HG03060 (cell line): ENCODE data around the gene TP53I13.

Experiments used
- ATAC-seq: cut with Tn5 transposase; IDR thresholded peaks from one replicate; pipeline ENCODE4 v1.9.1; 2021; ENCODE audit warnings: low read depth, moderate number of reproducible peaks; ENCODE audit not compliant: unreplicated experiment

TP53I13 gene

DNA sequence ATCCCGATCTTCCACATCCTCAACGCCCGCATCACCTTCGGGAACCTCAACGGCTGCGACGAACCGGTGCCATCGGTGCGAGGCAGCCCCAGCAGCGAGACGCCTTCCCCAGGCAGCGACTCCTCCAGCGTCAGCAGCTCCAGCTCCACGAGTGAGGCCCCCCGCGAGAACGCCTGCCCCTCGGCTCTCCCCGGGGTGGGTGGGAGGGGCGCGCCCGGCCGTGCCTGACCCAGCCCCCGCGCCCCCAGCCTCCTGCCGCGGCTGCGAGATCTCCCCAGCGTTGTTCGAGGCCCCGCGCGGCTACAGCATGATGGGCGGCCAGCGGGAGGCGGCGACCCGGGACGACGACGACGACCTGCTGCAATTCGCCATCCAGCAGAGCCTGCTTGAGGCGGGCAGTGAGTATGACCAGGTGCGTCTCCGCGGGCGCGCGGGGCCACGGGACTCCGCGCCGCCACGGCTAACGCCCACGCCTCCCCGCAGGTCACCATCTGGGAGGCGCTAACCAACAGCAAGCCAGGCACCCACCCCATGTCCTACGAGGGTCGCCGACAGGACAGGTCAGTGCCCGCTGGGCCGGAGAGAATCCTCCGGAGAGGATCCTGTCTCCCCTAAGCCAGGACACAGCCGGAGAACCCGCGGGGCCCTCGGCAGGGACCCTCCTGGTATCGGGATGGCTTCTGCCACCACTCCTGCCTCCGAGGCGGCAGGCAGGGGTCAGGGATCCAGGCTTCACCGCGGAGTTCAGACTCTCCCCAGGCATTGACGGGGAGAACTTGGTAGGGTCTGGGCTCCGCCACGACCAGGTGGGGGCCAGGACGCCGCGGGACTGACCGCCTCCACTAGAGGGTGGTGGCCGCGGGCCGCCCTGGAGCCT, 44.1 kb downstream of the TP53I13 start:
- no peak for ATAC-seq

DNA sequence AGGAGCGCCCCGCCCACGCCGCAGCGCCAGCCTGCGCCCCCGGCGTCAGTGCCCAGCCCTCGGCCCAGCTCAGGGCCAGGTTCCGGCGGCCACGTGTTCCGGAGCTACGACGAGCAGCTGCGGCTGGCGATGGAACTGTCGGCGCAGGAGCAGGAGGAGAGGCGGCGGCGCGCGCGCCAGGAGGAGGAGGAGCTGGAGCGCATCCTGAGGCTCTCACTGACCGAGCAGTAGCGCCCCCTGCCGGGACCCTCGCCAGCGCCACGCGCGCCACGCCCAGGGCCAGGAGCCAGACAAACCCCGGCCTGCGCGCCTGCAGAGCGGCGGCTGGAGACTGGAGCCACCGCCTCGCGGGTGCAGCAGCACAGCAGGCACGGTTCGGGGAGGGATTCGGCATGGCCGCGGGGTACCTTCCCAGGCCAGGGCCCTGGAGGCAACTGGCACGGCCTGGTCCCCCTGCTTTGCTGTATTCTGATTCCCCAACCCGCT, 44.9 kb downstream of the TP53I13 start:
- no peak for ATAC-seq

DNA sequence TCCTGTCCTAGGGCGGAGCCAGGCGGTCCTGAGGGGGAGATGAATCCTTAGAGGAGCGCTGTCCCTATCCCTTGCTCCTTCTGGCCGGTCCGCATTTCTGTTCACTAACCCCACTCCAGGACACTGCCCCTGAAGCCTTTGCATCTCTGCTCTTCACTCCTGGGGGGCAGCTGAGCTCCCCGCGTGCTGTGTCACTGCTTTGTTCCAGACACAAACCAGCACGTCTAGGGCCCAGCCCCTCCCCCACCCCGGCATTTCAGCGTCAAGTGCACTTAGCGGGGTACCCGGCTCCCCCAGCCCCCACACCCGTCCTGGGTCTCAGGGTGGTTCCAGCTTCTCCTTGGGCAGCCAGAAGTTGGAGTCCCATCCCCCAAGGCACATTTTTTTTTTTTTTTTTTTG, 45.4 kb downstream of the TP53I13 start:
- no peak for ATAC-seq

DNA sequence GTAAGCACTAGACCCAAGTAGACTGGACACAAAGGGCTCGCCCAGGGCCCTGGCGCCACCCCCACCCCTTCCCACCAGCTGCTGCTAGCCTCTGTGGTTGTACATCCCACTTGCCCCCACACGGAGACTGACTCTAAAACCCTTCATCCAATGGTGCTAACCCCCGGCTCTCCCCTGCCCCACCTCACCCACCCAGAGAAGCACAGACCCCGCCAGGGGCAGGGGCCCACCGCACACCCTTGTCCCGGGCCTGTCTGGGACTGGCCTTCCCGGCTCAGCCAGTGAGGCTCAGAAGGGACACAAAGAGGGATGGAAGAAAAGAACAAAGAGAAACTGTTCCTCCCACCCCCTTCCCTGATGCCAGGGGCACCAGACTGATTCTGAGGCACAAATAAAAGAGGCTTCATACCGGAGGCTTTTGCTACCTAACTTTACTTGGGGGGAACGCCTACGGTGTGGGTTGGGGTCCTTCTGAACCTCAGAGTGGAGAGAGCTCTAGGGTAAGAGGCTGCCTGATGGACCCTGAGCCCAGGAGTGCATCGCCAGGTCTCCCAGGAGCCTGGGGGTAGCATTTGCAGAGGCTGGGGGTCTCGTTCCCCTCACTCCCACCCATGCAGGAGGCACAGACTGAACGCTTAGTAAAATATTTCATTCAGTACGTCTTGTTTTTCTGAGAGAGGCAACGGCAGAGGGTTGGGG, 46.0 kb downstream of the TP53I13 start:
- ATAC-seq = no peak

DNA sequence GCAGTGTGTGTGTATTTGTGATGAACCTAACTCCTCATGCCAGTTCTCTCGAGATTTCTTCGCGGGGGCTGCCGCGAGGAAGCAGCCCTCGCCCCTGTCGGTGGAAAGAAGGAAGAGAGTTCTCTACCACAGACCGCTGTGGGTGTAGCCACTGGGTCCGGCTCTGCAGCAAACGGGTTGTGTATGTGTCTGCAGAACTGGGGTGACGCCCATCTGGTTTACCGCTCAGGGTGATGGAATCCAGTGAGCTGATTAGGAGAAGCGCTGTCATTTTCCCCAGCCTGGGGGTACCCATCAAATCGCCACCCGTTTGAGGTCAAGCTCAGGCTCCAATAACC, 46.5 kb downstream of the TP53I13 start:
- no peak for ATAC-seq

DNA sequence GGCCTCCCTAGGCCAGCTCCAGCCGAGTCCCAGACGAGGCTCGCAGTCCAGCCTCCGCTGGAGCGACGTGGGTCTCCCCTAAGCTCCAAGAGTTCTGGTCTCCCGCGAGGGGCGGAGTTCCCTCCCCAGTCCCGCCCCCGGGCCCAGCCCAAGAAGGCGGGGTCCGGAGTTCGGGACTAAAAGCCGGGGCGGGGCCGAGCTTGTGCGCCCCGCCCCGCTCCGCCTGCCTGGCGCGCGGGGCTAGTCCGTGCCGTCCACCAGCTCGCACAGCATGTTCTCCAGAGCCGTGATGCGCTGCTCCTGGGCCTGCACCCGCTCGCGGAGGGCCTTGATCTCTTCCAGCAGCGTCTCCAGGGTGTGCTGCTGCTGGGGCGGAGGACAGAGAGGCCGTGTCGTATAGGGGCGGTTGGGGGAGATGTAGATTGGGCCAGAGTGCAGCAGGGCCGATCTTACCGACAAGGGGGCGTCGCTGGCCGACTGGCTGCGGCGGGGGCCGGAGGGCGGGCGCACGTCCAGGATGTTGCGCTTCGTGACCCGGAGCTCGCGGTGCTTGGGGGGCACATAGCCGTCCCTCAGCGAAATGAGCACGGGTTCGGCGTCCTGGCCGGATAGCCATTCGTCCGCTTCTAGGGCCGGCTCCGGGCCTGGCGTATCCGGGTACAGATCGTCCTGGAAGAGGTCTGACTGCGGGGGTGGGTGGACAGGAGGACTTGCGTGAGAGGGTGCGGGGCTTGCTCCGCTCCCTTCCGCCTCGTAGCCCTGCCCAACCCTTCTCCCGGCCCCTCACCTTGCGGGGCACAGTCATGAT, 47.2 kb downstream of the TP53I13 start:
- ATAC-seq = no peak

DNA sequence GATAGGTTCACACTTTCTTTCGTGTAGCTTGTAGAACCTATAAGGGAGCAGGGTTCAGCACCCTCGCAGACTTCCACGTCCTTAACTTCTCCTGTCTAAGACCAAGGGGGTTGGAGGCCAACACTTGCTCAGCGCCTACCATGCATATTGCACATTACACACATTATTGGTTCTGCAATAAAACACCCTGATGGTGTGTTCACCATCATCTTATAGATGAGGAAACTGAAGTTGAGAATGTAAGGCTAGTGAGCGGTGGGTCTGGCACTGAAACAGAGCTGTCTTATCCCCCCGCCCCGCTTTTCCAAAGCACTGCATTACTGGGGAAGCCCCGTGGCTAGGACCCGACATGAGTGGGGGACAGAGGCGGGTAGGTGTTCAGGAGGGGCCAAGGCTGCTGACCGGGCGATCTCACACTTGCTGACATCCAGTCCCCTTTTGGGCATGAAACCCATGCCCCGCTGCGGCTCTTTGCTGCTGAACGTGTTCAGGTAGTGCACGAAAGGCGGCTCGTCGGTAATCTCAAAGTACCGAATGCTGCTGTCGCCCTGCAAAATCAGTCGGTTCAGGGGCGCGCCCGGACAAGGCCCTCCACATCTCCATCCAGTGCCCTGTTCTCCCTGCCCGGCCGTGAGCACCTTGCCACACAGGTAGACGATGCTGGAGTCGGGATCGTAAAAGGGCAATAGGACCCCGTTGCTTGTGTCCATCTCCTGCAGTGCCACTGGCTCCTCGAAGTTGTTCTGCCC, 48.0 kb downstream of the TP53I13 start:
- no peak for ATAC-seq

DNA sequence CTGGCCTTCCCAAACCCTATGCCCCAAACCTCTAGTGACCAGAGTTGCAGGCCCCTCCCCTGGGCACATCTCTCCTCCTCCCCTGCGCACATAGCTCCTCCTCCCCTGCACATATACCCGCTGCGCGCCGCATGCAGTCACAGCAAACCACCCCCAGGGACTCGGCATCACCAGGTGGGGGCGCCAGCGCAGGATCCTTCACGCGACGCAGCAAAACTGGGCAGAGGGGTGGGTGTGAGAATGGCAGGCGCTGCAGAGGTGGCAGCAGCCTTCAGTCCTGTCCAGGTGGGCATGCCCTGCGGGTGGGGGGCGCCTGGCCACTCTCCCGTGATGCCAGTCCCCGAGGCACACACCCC, 48.6 kb downstream of the TP53I13 start:
- no peak for ATAC-seq

DNA sequence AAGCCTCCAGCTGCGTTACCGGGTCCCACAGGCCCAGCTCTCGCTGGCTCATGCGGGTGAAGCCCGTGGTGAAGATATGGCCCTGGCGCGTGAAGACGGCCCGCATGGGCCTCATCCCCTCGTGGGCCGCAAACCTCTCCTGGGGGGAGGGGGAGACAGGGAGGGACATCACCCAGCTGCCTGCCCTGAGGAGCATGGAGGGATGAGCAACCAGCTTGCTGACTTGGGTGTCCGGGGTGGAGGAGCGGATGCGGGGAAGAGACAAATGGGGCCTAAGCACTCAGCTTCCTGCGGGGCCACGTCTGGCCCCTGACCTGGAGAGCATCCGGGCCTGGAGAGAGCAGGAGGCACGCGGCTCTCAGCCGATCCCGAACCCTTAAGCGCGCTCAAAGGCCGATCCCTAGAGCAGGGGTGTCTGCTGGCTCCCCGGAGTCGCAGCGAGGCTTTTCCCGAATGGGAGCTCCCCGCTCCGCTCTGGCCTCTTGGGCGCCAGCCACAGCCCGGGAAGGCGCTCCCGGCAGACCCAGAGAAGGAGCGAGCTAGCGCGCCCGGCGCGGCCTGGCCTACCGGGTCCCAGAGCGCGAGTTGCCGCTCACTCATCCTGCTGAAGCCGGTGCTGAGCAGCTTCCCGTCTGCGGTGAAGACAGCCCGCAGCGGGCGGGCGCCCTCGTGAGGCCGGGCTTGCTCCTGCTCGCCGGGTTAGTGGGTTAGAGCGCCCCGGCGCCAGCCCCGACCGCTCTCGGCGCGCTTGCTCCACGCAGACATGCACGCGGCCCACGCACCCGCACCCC, 49.2 kb downstream of the TP53I13 start:
- no peak for ATAC-seq

DNA sequence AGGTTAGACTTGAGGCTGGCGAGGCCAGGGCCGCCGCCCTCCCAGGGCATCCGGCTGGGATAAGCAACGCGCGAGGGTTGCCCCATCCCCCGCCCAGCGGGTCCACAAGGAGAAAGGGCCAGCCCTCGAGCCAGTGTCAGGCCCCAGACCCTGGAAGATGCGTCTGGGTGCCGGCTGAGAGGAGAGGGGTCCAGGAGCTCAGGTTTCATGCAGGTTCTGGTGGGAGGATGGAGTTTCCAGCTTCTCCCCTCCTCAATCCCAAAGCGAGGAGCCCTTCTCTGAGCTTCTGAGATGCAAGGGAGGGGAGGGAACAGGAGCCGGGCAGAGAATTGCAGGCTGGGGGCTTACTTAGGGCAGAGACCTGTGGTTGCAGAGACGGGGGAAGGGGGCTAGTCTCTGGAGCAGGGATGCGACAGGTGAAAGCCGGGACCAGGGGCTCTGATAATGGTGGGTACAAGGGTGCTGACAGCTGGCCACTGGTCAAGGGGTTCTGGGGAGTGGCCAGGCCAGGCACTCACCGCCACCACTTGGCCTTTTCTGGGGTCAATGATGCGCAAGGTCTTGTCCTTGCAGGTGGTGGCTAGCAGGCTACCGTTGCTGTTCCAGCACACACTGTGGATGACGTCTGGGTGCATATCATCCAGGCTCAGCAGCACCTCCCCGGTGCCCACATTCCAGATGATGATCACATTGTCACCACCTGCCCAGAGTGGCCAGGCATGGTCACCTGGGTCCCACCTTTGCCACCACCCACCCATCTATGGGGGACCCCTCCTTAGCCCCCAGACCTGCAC, 50.0 kb downstream of the TP53I13 start:
- no peak for ATAC-seq

DNA sequence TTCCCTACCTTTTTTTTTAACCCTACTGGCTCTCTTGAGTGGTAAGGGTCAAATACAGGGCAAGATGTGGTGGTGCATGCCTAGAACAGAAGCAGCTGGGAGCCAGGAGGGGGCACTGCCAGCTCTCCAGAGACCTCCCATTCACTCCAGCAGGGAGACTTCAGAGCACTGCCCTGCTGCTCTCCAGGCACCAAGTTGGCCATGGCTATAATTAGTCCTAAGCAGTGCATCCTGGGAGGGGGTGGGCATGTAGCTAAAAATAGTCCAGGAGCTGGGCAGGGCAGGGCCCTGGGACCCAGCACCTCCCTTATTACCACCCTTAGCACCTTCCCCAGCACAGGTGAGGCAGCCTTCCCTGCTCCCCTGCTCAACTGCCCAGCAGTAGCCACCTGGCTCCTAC, 50.8 kb downstream of the TP53I13 start:
- no peak for ATAC-seq

DNA sequence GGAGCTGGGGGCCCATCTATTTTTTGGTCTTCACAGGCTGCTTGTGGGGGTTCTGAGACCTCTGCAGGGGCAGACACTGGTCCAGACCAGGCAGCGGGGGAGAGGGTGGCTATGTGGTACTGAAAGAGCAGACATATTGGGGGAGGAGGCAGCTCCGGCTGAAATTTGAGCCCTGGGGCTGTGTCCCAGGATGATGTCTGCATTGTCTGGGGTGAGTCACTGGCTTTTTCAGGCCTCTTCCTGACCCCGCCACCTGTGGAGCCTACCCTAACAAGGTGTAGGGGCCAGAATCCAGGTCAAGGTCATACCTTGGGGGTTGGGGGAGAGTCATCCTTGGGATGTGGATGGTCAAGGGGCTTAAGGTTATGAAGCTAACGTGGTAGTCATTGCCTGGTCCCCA, 51.8 kb downstream of the TP53I13 start:
- ATAC-seq = no peak

DNA sequence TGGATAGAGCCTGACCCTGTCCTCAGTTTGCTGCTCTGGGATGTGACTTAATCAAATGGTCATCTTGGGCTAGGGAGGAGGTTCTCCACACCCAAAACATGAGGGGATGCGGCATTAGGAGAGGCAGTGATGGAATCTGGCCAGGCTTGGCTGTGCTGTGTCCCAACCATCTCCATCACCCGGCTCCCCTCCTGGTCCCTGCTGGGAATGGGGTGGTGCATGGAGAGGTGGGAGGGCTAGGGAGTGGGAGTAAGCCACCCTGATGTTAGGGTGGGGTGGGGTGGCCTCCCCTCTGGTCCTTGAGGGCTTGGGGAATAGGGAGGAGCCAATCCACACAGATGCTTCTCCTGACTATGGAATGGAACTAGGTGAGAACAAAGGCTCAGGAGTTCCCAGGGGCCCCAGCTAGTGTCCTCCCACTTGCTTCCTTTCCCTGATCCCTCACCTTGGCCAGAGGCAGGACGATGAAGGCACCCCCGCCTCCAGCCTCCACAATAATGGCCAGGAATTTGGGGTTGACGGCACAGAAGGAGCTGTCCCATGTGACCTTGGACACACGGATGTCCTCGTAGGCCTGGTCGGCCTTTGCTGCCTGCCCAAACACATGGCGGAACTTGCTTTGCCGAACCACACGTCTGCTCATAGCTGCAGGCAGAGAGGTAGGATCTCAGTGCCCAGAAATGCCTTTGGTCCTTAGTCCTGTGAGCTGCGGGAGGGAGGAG, 52.4 kb downstream of the TP53I13 start:
- no peak for ATAC-seq

DNA sequence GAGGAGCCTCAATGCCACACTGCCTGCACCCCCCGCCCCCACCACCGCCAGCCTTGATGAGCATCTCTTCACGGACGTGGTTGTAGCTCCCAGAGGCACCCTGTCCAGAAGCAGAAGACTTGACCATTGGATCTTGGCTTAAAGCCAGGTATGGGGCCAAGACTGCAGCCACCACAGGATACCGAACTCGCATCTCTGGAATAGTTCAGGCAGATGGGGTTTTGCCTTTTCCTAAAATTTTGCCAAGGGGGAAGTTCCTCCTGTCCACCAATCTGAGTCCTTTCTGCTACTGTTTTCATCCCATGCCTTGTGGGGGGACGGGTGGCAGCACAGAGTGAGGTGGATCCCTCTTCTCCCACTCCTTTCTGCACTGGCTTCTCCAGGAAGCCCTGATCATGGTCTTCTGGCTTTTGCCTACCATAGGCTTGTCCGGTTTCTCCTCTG, 53.3 kb downstream of the TP53I13 start:
- ATAC-seq = no peak
